Upper lobe of left lung (tissue), 4 donors: Measurements from ENCODE around the gene NUP58.

Source experiments
- CTCF ChIP-seq, 6 experiments: fragments of 450-650 bp in 4 of 6; fragments of 200-600 bp in 2 of 6; sonication (generic) in 2 of 6; IDR thresholded peaks; one replicate each; pipeline ENCODE4 v1.5.1; 2016 to 2019; ENCODE audit warnings: antibody characterized with exemption in 6 of 6
- EP300 ChIP-seq, 4 donors: sonication (generic); formaldehyde crosslinking; IDR thresholded peaks; one replicate each; pipeline ENCODE4 v1.5.1; 2017; ENCODE audit warnings: antibody characterized with exemption in 4 of 4, control low read depth in 2 of 4

GRCh38 chr13:25280396-25280795 is 21.0 kb upstream of the NUP58 start:
- no peak for TF ChIP-seq CTCF (IDR thresholded peaks at IDR 0.05)
- no peak for TF ChIP-seq EP300 (IDR thresholded peaks at IDR 0.05)
